NCI-H1417 treated with DMSO at 0.1 percent for 48 hours (cell line): Measurements from ENCODE around the gene MIXL1.
"Not testable (repeated sequence)": the region's sequence is repeated elsewhere in the genome, so short reads cannot be mapped to it uniquely, and the experiment has no call there.

Experiments used
- DNase-seq: peaks from one replicate; lab custom pipeline; 2025; lab: John Stamatoyannopoulos, UW

The MIXL1 gene

GRCh38 chr1:226223157-226223785 is at the start of gene MIXL1:
MIXL1 (plus strand) TSS chr1:226223664; CDS start chr1:226223682, 18 bp downstream.
- DNase-seq: no peak

GRCh38 chr1:226176870-226177269 is 46.6 kb upstream of the MIXL1 start:
- no peak for DNase-seq

GRCh38 chr1:226181996-226182714 is 41.3 kb upstream of the MIXL1 start:
- DNase-seq: no peak

DNA sequence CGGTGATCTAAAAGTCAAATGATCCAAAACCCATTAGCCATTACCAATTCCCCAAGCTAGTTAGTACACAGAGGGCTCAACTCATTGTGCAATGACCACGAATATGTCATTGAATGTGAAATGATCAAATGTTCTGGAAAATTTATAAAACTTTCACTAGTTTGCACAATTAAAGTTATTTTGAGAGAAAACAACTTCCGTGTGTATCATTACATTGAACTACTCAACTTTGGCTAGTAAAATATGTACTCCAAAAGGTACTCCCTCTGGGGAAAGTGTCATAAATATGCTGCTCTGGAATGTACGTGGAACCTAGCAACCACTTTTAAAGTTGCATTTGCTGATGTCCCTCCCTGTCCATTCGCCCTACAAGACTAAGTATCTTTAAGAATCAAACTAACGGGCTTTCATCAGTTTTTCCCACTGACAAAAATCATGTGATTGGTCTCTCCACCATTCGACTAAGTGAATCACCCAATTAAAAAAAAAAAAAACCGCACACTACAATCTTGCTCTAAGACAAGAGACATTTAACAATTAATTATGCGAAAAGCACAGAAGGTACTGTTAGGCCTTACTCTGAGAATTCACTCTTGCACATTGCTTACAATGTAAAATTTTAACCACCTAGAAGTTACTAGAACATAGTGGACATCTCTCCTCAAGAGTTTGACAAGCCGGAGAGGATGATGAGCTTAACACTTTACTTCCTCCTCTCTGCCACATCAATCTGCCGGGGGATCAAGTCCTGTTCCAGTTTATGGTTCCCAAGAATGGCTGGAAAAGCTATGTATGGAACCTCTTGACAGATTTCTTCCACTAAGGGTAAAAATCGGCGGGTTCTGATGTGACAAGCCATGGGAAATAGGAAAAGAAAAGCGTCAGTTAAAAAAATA is 38.1 kb upstream of the MIXL1 start:
- DNase-seq: no peak

GRCh38 chr1:226186124-226187018 is 37.1 kb upstream of the MIXL1 start, which contains the start of gene ACBD3:
ACBD3 (minus strand) TSS chr1:226186741; CDS start chr1:226186675, 66 bp downstream.
- peak; percentile 28 for DNase-seq

DNA sequence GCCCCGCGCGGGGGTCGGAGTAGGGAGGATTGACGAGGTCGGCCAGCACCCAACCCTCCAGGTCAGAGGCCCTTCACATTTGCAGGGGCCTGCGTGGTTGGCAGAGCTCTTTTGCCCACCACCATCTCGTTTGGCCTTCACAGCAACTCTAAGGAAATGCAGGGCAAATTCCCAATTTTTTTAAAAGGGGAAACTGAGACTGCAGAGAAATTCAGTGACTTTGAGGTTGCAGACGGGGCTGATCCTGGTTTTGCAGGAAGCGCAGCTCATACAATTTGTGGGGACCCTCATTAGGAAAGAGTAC is 36.5 kb upstream of the MIXL1 start:
- DNase-seq: no peak

GRCh38 chr1:226187380-226187779 is 36.1 kb upstream of the MIXL1 start:
- no peak for DNase-seq

- DNase-seq: no peak
Observed at GRCh38 chr1:226195144-226195543, 28.3 kb upstream of the MIXL1 start.

DNA sequence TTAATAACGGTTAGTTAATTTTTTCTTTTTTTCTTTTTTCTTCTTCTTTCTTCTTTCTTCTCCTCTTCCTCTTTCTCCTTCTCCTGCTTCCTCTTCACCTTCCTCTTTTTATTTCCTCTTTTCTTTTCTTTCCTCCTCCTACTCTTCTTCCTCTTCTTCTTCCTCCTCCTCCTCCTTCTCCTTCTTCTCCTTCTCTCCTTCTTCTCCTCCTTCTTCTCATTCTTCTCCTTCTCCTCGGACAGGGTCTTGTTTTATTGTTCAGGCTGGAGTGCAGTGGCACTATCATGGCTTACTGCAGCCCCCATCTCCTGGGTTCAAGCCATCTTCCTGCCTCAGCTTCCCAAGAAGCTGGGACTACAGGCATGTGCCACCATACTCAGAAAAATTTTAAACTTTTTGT is 23.5 kb upstream of the MIXL1 start:
- no peak for DNase-seq

DNA sequence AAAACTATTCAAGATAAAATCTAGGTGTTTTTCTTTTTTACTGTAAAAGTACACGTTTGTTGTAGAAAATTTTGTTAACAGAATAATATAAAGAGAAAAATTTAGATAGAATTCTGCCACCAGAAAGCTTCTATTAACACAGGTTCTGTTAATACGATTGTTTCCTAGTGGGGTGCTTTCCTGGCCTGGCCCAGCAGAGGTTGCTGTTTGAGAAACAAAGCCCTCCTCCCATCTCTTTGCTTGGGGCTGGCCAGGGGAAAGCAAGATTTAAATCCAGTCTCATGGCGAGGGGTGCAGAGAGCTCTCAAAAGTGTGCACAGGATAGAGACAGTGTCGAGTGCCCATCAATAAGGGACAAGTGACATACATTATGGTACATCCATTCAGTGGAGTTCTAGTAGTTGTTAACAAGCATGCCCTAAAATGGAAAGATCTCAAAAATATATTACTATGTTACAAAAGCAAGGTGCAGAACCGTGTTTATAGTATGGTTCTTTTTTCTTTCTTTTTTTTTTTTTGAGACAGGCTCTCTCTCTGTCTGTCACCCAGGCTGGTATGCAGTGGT is 22.4 kb upstream of the MIXL1 start:
- no peak for DNase-seq

GRCh38 chr1:226202246-226202645 is 21.2 kb upstream of the MIXL1 start:
- no peak for DNase-seq

- not testable (repeated sequence) for DNase-seq
Observed at GRCh38 chr1:226202666-226203065, 20.8 kb upstream of the MIXL1 start.

- DNase-seq: no peak
Observed at GRCh38 chr1:226203240-226203639, 20.2 kb upstream of the MIXL1 start.

- DNase-seq: no peak
Observed at GRCh38 chr1:226203655-226204054, 19.8 kb upstream of the MIXL1 start.

DNA sequence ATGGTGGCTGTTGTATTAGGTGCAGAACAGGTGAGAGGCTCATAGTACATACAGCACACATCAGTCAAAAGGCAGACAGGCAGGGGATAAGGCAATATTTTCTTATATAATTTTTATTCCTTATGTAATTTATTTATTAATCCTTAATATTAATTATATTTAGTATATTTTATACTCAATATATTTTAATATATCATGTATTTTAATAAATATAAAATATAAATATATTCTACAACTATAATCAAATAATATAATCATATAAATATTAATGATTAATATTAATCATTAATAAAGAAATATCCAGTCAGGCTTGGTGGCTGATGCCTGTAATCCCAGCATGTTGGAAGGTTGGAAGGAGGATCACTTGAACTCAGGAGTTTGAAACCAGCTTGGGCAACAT is 19.3 kb upstream of the MIXL1 start:
- DNase-seq: no peak

DNA sequence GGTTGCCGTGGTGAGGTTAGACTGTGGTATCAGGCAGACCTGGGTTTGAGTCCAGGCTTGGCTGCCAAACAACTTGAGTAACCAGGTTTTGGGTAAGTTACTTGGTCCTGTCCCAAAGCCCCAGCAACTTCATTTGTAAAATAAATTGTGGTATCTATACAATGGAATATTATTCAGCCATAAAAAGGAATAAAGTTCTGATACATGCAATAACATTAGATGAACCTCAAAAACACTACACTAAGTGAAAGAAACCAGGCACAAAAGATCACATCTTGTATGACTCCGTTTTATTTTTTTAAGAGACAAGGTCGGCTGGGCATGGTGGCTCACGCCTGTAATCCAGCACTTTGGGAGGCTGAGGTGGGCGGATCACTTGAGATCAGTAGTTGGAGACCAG is 16.4 kb upstream of the MIXL1 start:
- no peak for DNase-seq

DNA sequence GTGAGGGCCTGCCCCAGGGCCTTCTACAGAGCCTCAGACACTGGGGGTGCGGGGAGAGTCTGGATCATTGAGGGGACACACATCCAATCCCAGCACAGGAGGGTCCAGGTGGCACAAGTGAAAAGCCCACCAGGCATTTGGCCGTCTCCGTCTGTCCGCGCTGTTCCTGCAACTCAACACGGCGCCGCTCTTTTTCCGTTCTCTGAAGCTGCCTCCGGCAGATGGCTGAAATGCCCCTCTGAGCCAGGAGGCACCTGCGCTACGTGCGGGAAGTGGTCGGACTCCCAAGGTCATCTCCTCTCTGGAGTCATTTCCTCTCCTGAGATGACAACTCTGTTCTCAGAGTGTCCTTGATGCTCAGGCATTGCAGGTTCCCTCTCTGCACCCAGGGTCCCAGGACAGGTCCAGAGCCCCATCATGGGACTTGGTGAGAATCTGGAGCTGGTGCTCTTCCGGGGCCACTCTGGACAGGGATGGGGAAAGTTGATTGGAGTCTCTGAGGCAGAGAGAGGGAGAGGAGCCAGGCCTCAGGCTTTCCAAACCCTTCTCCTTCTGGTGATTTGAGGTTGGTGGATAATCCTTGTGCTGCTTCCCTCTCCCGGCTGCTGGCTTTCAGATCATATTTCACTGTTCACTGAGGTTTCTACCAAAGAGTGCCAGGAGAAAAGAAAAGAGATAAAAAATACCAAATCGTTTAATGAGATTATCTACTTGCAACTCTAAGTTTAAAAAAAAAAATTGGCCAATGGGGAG is 14.0 kb upstream of the MIXL1 start:
- DNase-seq: no peak

- no peak for DNase-seq
Observed at GRCh38 chr1:226210571-226211176, 12.8 kb upstream of the MIXL1 start.

- no peak for DNase-seq
Observed at GRCh38 chr1:226211181-226211821, 12.2 kb upstream of the MIXL1 start.

- no peak for DNase-seq
Observed at GRCh38 chr1:226212545-226212944, 10.9 kb upstream of the MIXL1 start.
